ENCODE results near the gene ANAPC2.

The ANAPC2 gene

GRCh38 chr9:137191691-137192447 lies 3.5 kb upstream of the ANAPC2 start:
- no peak for DNase-seq

GRCh38 chr9:137191245-137191644 lies 2.9 kb upstream of the ANAPC2 start:
- no peak for DNase-seq

GRCh38 chr9:137190315-137190856 lies 2.0 kb upstream of the ANAPC2 start:
- no peak for DNase-seq

GRCh38 chr9:137189297-137190295 lies 1.2 kb upstream of the ANAPC2 start:
- no peak for DNase-seq

- no peak for DNase-seq
Measured at GRCh38 chr9:137188086-137188489, 272 bp downstream of the ANAPC2 start.

GRCh38 chr9:137187386-137187785 lies 974 bp downstream of the ANAPC2 start:
- no peak for DNase-seq

GRCh38 chr9:137186385-137186784 lies 2.0 kb downstream of the ANAPC2 start:
- DNase-seq: no peak

GRCh38 chr9:137185921-137186320 lies 2.4 kb downstream of the ANAPC2 start:
- no peak for DNase-seq

- no peak for DNase-seq
Measured at GRCh38 chr9:137184881-137185660, 3.3 kb downstream of the ANAPC2 start.

- no peak for DNase-seq
Measured at GRCh38 chr9:137183980-137184595, 4.3 kb downstream of the ANAPC2 start.

GRCh38 chr9:137182836-137183235 lies 5.5 kb downstream of the ANAPC2 start:
- DNase-seq: no peak

- DNase-seq: no peak
Measured at GRCh38 chr9:137181680-137182079, 6.7 kb downstream of the ANAPC2 start.

GRCh38 chr9:137180491-137180890 lies 7.9 kb downstream of the ANAPC2 start:
- no peak for DNase-seq

GRCh38 chr9:137179761-137180160 lies 8.6 kb downstream of the ANAPC2 start:
- no peak for DNase-seq

- no peak for DNase-seq
Measured at GRCh38 chr9:137178939-137179630, 9.3 kb downstream of the ANAPC2 start.

GRCh38 chr9:137178201-137178938 lies 10.0 kb downstream of the ANAPC2 start:
- no peak for DNase-seq

- DNase-seq: no peak
Measured at GRCh38 chr9:137176302-137177182, 11.8 kb downstream of the ANAPC2 start.

- no peak for DNase-seq
Measured at GRCh38 chr9:137175345-137175961, 12.9 kb downstream of the ANAPC2 start.

GRCh38 chr9:137174722-137175293 lies 13.6 kb downstream of the ANAPC2 start:
- DNase-seq: no peak

Measured in right forelimb (tissue), 1 donor.